Testis (tissue), 2 donors: ENCODE results near the gene UGT1A6.

Source experiments
- CTCF ChIP-seq, 3 experiments: fragments of 450-650 bp in 2 of 3; fragments of 200-600 bp in 1 of 3; sonication (generic) in 1 of 3; IDR thresholded peaks; one replicate each; pipeline ENCODE4 v1.5.1; 2016 to 2019; ENCODE audit warnings: antibody characterized with exemption in 3 of 3, mild to moderate bottlenecking in 2 of 3, moderate library complexity in 1 of 3
- POLR2A ChIP-seq: fragments of 450-650 bp; IDR thresholded peaks from one replicate; pipeline ENCODE4 v1.6.1; 2017; ENCODE audit warnings: antibody characterized with exemption, mild to moderate bottlenecking, moderate library complexity

GRCh38 chr2:233708942-233709341, 16.3 kb downstream of the UGT1A6 start:
- TF ChIP-seq CTCF (IDR thresholded peaks at IDR 0.05) = no peak
- no peak for TF ChIP-seq POLR2A
